Measurements from ENCODE around the gene OR2L13.

DNA sequence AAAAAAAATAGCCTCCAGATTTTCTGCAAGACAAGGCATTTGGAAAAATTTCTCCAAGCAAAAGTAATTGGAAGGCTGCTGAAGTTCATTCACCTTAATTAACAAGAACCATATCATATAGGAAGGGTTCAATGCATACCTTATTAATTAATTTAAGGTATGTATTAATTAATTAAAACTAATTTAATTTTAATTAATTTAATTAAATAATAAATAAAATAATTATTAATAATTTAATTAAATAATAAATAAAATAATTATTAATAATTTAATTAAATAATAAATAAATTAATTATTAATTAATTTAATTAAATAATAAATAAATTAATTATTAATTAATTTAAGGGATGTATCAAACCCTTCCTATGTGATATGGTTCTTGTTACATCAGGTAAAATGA lies 7.9 kb downstream of the OR2L13 start:
- TF ChIP-seq TARDBP (IDR thresholded peaks at IDR 0.05) (no peak), FOXA1 (IDR thresholded peaks at IDR 0.05) (no peak), FOXM1 (IDR thresholded peaks at IDR 0.05; ENCODE audit: borderline replicate concordance) (no peak), FOXK2 (IDR thresholded peaks at IDR 0.05) (no peak), SP1 (IDR thresholded peaks at IDR 0.05) (no peak), ELF4 (IDR thresholded peaks at IDR 0.05) (no peak), LEF1 (IDR thresholded peaks at IDR 0.05; ENCODE audit: borderline replicate concordance) (no peak), HDGF (IDR thresholded peaks at IDR 0.05; ENCODE audit: borderline replicate concordance) (no peak), CTBP1 (IDR thresholded peaks at IDR 0.05; ENCODE audit: borderline replicate concordance) (no peak)
- TF ChIP-seq, protein P1, sequence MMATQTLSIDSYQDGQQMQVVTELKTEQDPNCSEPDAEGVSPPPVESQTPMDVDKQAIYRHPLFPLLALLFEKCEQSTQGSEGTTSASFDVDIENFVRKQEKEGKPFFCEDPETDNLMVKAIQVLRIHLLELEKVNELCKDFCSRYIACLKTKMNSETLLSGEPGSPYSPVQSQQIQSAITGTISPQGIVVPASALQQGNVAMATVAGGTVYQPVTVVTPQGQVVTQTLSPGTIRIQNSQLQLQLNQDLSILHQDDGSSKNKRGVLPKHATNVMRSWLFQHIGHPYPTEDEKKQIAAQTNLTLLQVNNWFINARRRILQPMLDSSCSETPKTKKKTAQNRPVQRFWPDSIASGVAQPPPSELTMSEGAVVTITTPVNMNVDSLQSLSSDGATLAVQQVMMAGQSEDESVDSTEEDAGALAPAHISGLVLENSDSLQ (IDR thresholded peaks at IDR 0.05) = no peak

All from HEK293T (cell line).